SH-SY5Y (cell line): ENCODE results near the gene SNORC.

Source experiments
- GATA2 ChIP-seq: IDR thresholded peaks from 2 replicates; pipeline ENCODE4 v1.6.1; 2011; ENCODE audit warnings: mild to moderate bottlenecking, low read depth, low read length
- GATA3 ChIP-seq: IDR thresholded peaks from 2 replicates; pipeline ENCODE4 v1.6.1; 2011; ENCODE audit warnings: low read depth, mild to moderate bottlenecking, low read length, moderate library complexity

- TF ChIP-seq GATA3 (no peak), GATA2 (no peak)
These were observed 6.1 kb upstream of the SNORC start for GRCh38 chr2:232863996-232864395.
